H1 (cell line): ENCODE measurements around the gene RGS6.

ENCODE experiments used
- CREB1 ChIP-seq: IDR thresholded peaks from 2 replicates; pipeline ENCODE4 v1.6.1; 2012; ENCODE audit warnings: inconsistent platforms
- EP300 ChIP-seq, 2 experiments: IDR thresholded peaks; 1 replicate in 1 of 2; 2 replicates in 1 of 2; pipeline ENCODE4 v1.6.1; 2011 to 2012; ENCODE audit warnings: low read depth in 2 of 2, low read length in 2 of 2, mild to moderate bottlenecking in 2 of 2, borderline replicate concordance in 1 of 2, inconsistent platforms in 1 of 2, moderate library complexity in 1 of 2
- EZH2 ChIP-seq: fragments of 200-600 bp; sonication (generic); IDR thresholded peaks from 2 replicates; pipeline ENCODE4 v1.7.1; 2012; ENCODE audit warnings: low read depth, mild to moderate bottlenecking, moderate library complexity, low read length, inconsistent platforms; ENCODE audit not compliant: severe bottlenecking
- GTF2F1 ChIP-seq: IDR thresholded peaks from 2 replicates; pipeline ENCODE4 v1.6.1; 2012; ENCODE audit warnings: low read depth, low read length, improper control_type of control experiment, borderline replicate concordance
- POLR2A ChIP-seq, 2 experiments: IDR thresholded peaks; 1 replicate in 1 of 2; 2 replicates in 1 of 2; pipeline ENCODE4 v1.6.1; 2011; ENCODE audit warnings: low read depth in 2 of 2, low read length in 2 of 2, mild to moderate bottlenecking in 2 of 2; ENCODE audit errors: control extremely low read depth in 1 of 2
- USF2 ChIP-seq: IDR thresholded peaks from 2 replicates; pipeline ENCODE4 v1.6.1; 2011; ENCODE audit warnings: low read length, improper control_type of control experiment
- ZNF274 ChIP-seq: IDR thresholded peaks from 2 replicates; pipeline ENCODE4 v1.7.0; 2012; ENCODE audit warnings: low read length, borderline replicate concordance; ENCODE audit errors: extremely low read depth
- TF ChIP-seq, protein P1 (sequence below), 3 experiments: IDR thresholded peaks; 1 replicate in 2 of 3; 2 replicates in 1 of 3; pipeline versions ENCODE4 v1.5.1 to v1.6.1; 2011; ENCODE audit warnings: low read length in 3 of 3, mild to moderate bottlenecking in 3 of 3, inconsistent platforms in 2 of 3, low read depth in 1 of 3, moderate library complexity in 1 of 3; ENCODE audit not compliant: insufficient read depth in 1 of 3; ENCODE audit errors: control extremely low read depth in 1 of 3

DNA sequence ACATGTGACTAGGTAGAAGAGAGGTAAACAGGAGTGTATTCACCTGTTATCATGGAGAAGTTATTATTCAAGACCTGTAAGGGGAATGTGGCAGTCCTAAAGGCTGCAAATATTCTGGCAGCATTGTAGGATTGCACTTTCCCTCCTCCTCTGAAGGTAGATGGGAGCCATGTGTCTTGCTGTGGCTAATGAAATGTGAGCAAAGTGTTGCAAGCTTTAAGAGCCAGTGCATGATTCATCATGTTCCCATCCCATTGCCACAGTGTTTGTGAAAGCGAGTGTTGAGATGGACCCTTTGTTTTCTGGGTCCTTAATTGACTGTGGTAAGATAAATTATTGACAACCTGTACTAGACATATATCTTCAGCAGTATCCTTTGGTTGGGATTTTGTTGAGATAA is 128.7 kb downstream of the RGS6 start:
- TF ChIP-seq, protein P1, sequence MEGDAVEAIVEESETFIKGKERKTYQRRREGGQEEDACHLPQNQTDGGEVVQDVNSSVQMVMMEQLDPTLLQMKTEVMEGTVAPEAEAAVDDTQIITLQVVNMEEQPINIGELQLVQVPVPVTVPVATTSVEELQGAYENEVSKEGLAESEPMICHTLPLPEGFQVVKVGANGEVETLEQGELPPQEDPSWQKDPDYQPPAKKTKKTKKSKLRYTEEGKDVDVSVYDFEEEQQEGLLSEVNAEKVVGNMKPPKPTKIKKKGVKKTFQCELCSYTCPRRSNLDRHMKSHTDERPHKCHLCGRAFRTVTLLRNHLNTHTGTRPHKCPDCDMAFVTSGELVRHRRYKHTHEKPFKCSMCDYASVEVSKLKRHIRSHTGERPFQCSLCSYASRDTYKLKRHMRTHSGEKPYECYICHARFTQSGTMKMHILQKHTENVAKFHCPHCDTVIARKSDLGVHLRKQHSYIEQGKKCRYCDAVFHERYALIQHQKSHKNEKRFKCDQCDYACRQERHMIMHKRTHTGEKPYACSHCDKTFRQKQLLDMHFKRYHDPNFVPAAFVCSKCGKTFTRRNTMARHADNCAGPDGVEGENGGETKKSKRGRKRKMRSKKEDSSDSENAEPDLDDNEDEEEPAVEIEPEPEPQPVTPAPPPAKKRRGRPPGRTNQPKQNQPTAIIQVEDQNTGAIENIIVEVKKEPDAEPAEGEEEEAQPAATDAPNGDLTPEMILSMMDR (IDR thresholded peaks at IDR 0.05; ENCODE audit: control extremely low read depth in 1 of 3, insufficient read depth in 1 of 3, low read depth in 1 of 3, low read length in 3 of 3) = no peak
- TF ChIP-seq EZH2 (no peak), CREB1 (no peak), GTF2F1 (no peak), USF2 (no peak), POLR2A (IDR thresholded peaks at IDR 0.05; ENCODE audit: control extremely low read depth in 1 of 2, low read depth in 2 of 2, low read length in 2 of 2) (no peak), EP300 (IDR thresholded peaks at IDR 0.05; ENCODE audit: borderline replicate concordance in 1 of 2, low read depth in 2 of 2, low read length in 2 of 2) (no peak), ZNF274 (no peak)
